PC-9 (cell line): ENCODE results near the gene CSK.

Experiments
- EZH2 ChIP-seq: fragments of 200-600 bp; sonication (generic); IDR thresholded peaks from 2 replicates; pipeline ENCODE4 v1.8.0; 2017; ENCODE audit warnings: antibody characterized with exemption, low read depth
- TF ChIP-seq, protein P1 (sequence below): fragments of 200-600 bp; sonication (generic); conservative IDR thresholded peaks from 2 replicates; pipeline ENCODE4 v1.6.1; 2017; ENCODE audit warnings: mixed run types, antibody characterized with exemption, mild to moderate bottlenecking, moderate library complexity

DNA sequence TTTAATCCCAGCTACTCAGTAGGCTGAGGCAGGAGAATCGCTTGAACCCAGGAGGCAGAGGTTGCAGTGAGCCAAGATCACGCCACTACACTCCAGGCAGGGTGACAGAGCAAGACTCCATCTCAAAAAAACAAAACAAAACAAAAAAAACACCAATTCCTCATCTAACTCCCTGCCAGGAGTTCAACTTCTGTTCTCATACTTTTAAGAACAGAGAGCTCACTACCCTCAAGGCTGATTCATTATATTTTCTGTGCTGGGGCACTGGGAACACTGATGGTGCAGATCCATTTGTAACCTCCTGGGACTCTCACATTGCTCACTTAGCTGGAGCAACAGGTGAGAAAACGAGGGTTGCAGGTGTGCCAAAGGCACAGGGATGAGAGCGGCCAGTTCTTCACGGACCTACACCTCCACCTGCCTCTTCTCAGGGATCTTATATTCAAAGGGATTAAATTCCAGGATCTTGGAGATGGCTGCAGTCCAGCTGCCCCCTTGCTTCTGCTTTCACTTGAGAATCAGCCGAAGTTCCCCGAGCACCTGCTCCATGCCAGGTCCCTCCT lies 12.3 kb upstream of the CSK start:
- TF ChIP-seq, protein P1, sequence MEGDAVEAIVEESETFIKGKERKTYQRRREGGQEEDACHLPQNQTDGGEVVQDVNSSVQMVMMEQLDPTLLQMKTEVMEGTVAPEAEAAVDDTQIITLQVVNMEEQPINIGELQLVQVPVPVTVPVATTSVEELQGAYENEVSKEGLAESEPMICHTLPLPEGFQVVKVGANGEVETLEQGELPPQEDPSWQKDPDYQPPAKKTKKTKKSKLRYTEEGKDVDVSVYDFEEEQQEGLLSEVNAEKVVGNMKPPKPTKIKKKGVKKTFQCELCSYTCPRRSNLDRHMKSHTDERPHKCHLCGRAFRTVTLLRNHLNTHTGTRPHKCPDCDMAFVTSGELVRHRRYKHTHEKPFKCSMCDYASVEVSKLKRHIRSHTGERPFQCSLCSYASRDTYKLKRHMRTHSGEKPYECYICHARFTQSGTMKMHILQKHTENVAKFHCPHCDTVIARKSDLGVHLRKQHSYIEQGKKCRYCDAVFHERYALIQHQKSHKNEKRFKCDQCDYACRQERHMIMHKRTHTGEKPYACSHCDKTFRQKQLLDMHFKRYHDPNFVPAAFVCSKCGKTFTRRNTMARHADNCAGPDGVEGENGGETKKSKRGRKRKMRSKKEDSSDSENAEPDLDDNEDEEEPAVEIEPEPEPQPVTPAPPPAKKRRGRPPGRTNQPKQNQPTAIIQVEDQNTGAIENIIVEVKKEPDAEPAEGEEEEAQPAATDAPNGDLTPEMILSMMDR, result no peak
- no peak for TF ChIP-seq EZH2
